Neural cell (in vitro differentiated cells): ENCODE results near the gene KLHL17.

ENCODE experiments used
- EZH2 ChIP-seq: fragments of 200-600, 300-800 bp; shearing (Covaris generic), sonication (generic); IDR thresholded peaks from 2 replicates; pipeline ENCODE4 v1.6.1; 2014; ENCODE audit warnings: antibody characterized with exemption, low read length, borderline replicate concordance, mild to moderate bottlenecking; ENCODE audit not compliant: insufficient read depth, poor library complexity, severe bottlenecking
- POLR2AphosphoS5 ChIP-seq: IDR thresholded peaks from 2 replicates; pipeline ENCODE4 v1.6.1; 2012
- TAF1 ChIP-seq: IDR thresholded peaks from 2 replicates; pipeline ENCODE4 v1.6.1; 2012; ENCODE audit warnings: low read depth
- TF ChIP-seq, protein P1 (sequence below): fragments of 450-650 bp; IDR thresholded peaks from 2 replicates; pipeline ENCODE4 v1.5.1; 2014; ENCODE audit warnings: antibody characterized with exemption, mild to moderate bottlenecking, moderate library complexity; ENCODE audit not compliant: poor library complexity, severe bottlenecking
- TF ChIP-seq, protein P2 (sequence below): IDR thresholded peaks from 2 replicates; pipeline ENCODE4 v1.6.1; 2012; ENCODE audit warnings: borderline replicate concordance

DNA sequence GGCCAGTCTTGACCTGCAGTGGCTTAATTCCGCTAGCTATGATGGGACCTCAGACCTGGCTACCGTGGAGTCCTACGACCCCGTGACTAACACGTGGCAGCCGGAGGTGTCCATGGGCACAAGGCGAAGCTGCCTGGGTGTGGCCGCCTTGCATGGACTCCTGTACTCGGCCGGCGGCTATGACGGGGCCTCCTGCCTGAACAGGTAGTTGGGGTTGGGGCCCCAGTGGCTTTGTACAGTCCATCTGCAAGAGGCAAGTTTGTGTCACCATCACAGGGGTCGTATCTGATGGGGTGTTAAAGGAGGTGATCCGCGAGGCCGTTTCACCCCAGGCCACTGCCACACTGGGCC, 2.9 kb downstream of the KLHL17 start:
- TF ChIP-seq POLR2AphosphoS5 (no peak), EZH2 (no peak), TAF1 (no peak)
- TF ChIP-seq, protein P1, sequence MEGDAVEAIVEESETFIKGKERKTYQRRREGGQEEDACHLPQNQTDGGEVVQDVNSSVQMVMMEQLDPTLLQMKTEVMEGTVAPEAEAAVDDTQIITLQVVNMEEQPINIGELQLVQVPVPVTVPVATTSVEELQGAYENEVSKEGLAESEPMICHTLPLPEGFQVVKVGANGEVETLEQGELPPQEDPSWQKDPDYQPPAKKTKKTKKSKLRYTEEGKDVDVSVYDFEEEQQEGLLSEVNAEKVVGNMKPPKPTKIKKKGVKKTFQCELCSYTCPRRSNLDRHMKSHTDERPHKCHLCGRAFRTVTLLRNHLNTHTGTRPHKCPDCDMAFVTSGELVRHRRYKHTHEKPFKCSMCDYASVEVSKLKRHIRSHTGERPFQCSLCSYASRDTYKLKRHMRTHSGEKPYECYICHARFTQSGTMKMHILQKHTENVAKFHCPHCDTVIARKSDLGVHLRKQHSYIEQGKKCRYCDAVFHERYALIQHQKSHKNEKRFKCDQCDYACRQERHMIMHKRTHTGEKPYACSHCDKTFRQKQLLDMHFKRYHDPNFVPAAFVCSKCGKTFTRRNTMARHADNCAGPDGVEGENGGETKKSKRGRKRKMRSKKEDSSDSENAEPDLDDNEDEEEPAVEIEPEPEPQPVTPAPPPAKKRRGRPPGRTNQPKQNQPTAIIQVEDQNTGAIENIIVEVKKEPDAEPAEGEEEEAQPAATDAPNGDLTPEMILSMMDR, result no peak
- TF ChIP-seq, protein P2, sequence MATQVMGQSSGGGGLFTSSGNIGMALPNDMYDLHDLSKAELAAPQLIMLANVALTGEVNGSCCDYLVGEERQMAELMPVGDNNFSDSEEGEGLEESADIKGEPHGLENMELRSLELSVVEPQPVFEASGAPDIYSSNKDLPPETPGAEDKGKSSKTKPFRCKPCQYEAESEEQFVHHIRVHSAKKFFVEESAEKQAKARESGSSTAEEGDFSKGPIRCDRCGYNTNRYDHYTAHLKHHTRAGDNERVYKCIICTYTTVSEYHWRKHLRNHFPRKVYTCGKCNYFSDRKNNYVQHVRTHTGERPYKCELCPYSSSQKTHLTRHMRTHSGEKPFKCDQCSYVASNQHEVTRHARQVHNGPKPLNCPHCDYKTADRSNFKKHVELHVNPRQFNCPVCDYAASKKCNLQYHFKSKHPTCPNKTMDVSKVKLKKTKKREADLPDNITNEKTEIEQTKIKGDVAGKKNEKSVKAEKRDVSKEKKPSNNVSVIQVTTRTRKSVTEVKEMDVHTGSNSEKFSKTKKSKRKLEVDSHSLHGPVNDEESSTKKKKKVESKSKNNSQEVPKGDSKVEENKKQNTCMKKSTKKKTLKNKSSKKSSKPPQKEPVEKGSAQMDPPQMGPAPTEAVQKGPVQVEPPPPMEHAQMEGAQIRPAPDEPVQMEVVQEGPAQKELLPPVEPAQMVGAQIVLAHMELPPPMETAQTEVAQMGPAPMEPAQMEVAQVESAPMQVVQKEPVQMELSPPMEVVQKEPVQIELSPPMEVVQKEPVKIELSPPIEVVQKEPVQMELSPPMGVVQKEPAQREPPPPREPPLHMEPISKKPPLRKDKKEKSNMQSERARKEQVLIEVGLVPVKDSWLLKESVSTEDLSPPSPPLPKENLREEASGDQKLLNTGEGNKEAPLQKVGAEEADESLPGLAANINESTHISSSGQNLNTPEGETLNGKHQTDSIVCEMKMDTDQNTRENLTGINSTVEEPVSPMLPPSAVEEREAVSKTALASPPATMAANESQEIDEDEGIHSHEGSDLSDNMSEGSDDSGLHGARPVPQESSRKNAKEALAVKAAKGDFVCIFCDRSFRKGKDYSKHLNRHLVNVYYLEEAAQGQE, result no peak
